IMR-90 (cell line): ENCODE results near the gene KIFAP3. TPM values are rescaled to one million over a fixed set of nuclear protein-coding genes. Genes with fewer than 3 reads are reported as not detected.

Source experiments
- ATAC-seq: fragments of 200-7000 bp; cut with Tn5 transposase; 2 replicates; pipeline ENCODE4 v1.9.1; 2020; ENCODE audit warnings: low read depth, mild to moderate bottlenecking, moderate library complexity
- BruUV-seq: library from RNA; stranded (reverse); fragments of 400-500 nt; replicated peaks from 2 replicates; lab custom pipeline; 2021; lab: Mats Ljungman, UMichigan
- CTCF ChIA-PET: fragments of 300-600 bp; formaldehyde crosslinking; extraction: SDS; loops from one replicate; lab custom pipeline; 2021; ENCODE audit warnings: antibody characterized with exemption; lab: Yijun Ruan, JAX
- POLR2A ChIA-PET: fragments of 300-600 bp; sonication (Branson Sonifier 250); formaldehyde crosslinking; loops from one replicate; lab custom pipeline; 2022; ENCODE audit warnings: antibody characterized with exemption; ENCODE audit not compliant: unreplicated experiment; lab: Charles Lee
- DNase-seq: peaks from one replicate; pipeline ENCODE4 v3.0.0; 2013
- H2AFZ ChIP-seq: replicated peaks from 2 replicates; pipeline ENCODE3; 2013; ENCODE audit warnings: low read length, mild to moderate bottlenecking; ENCODE audit not compliant: poor library complexity
- H2AK5ac ChIP-seq: 2 replicates; pipeline ENCODE4 v1.6.1; 2013; ENCODE audit warnings: low read depth, low read length, inconsistent platforms
- H2AK9ac ChIP-seq: replicated peaks from 2 replicates; pipeline ENCODE3; 2013; ENCODE audit warnings: mild to moderate bottlenecking, low read depth, low read length, moderate library complexity; ENCODE audit not compliant: poor library complexity
- H2BK120ac ChIP-seq: 2 replicates; pipeline ENCODE4 v1.6.1; 2013; ENCODE audit warnings: low read depth, low read length, inconsistent platforms
- H2BK15ac ChIP-seq: 3 replicates; pipeline ENCODE4 v1.6.1; 2013; ENCODE audit warnings: low read depth, low read length, inconsistent platforms
- H2BK20ac ChIP-seq: 2 replicates; pipeline ENCODE4 v1.6.1; 2013; ENCODE audit warnings: low read depth, mild to moderate bottlenecking, inconsistent platforms, low read length, moderate library complexity
- H2BK5ac ChIP-seq: 2 replicates; pipeline ENCODE4 v1.6.1; 2013; ENCODE audit warnings: mild to moderate bottlenecking, low read depth, low read length, inconsistent platforms; ENCODE audit not compliant: poor library complexity, severe bottlenecking
- H3K14ac ChIP-seq: replicated peaks from 2 replicates; pipeline ENCODE4 v1.6.1; 2013; ENCODE audit warnings: low read depth, low read length, inconsistent platforms
- H3K18ac ChIP-seq: 2 replicates; pipeline ENCODE4 v1.6.1; 2013; ENCODE audit warnings: low read depth, low read length, control low read depth
- H3K23ac ChIP-seq: 2 replicates; pipeline ENCODE4 v1.6.1; 2013; ENCODE audit warnings: low read depth, low read length, inconsistent platforms
- H3K27ac ChIP-seq: 2 replicates; pipeline ENCODE4 v1.5.1; 2013; ENCODE audit warnings: mild to moderate bottlenecking, control low read depth, low read length; ENCODE audit not compliant: insufficient read depth
- H3K27me3 ChIP-seq: 2 replicates; pipeline ENCODE4 v1.6.1; 2013; ENCODE audit warnings: low read length; ENCODE audit not compliant: control insufficient read depth, insufficient read depth
- H3K36me3 ChIP-seq: 2 replicates; pipeline ENCODE4 v1.6.1; 2013; ENCODE audit warnings: low read length, mixed read lengths; ENCODE audit not compliant: control insufficient read depth, insufficient read depth
- H3K4ac ChIP-seq: 2 replicates; pipeline ENCODE4 v1.6.1; 2013; ENCODE audit warnings: low read depth, low read length, inconsistent platforms
- H3K4me1 ChIP-seq: 2 replicates; pipeline ENCODE4 v1.6.1; 2013; ENCODE audit warnings: low read length, mixed read lengths; ENCODE audit not compliant: control insufficient read depth, insufficient read depth
- H3K4me2 ChIP-seq: 2 replicates; pipeline ENCODE4 v1.6.1; 2013; ENCODE audit warnings: low read depth, mild to moderate bottlenecking, control low read depth, low read length, moderate library complexity
- H3K4me3 ChIP-seq: 2 replicates; pipeline ENCODE4 v1.5.1; 2013; ENCODE audit warnings: low read depth, mild to moderate bottlenecking, control low read depth, low read length, moderate library complexity; ENCODE audit not compliant: insufficient read depth
- H3K56ac ChIP-seq: 2 replicates; pipeline ENCODE4 v1.6.1; 2013; ENCODE audit warnings: low read length, inconsistent platforms; ENCODE audit not compliant: insufficient read depth; ENCODE audit errors: extremely low read depth
- H3K79me1 ChIP-seq, 2 experiments: 2 replicates each; pipeline ENCODE4 v1.6.1; 2013; ENCODE audit warnings: low read length in 2 of 2, inconsistent platforms in 1 of 2, low read depth in 1 of 2
- H3K9ac ChIP-seq: 2 replicates; pipeline ENCODE4 v1.6.1; 2013; ENCODE audit warnings: low read depth, low read length, control low read depth
- H3K9me1 ChIP-seq: 2 replicates; pipeline ENCODE4 v1.6.1; 2013; ENCODE audit warnings: low read length, inconsistent platforms; ENCODE audit not compliant: insufficient read depth
- H3K9me3 ChIP-seq: 2 replicates; pipeline ENCODE4 v1.6.1; 2013; ENCODE audit warnings: low read length; ENCODE audit not compliant: control insufficient read depth, insufficient read depth
- H4K20me1 ChIP-seq: 2 replicates; pipeline ENCODE4 v1.6.1; 2013; ENCODE audit warnings: low read length, inconsistent platforms; ENCODE audit not compliant: insufficient read depth
- H4K5ac ChIP-seq: 2 replicates; pipeline ENCODE4 v1.6.1; 2013; ENCODE audit warnings: mild to moderate bottlenecking, low read depth, low read length, control low read depth
- H4K8ac ChIP-seq, 2 experiments: 2 replicates each; pipeline ENCODE4 v1.6.1; 2013; ENCODE audit warnings: low read depth in 2 of 2, low read length in 2 of 2, control low read depth in 1 of 2, inconsistent platforms in 1 of 2
- H4K91ac ChIP-seq: 2 replicates; pipeline ENCODE4 v1.6.1; 2013; ENCODE audit warnings: low read depth, low read length, inconsistent platforms; ENCODE audit not compliant: insufficient read depth
- BHLHE40 ChIP-seq: fragments of 150-350 bp; IDR thresholded peaks from 2 replicates; pipeline ENCODE4 v1.6.1; 2016; ENCODE audit warnings: mild to moderate bottlenecking, low read depth, low read length
- MAZ ChIP-seq: IDR thresholded peaks from 2 replicates; pipeline ENCODE4 v1.6.1; 2012; ENCODE audit warnings: low read depth, mild to moderate bottlenecking, low read length, improper control_type of control experiment, moderate library complexity, borderline replicate concordance
- SMC3 ChIP-seq: fragments of 150-350 bp; IDR thresholded peaks from 2 replicates; pipeline ENCODE4 v1.6.1; 2016; ENCODE audit warnings: low read depth, mild to moderate bottlenecking, antibody characterized with exemption, low read length, moderate library complexity
- dilution Hi-C: fragments of 300-500 bp; cut with HindIII; formaldehyde crosslinking; loops from one replicate; pipeline ENCODE4 v1.14.3; 2018; ENCODE audit warnings: low sequenced_read_pairs; ENCODE audit not compliant: unreplicated experiment
- in situ Hi-C: fragments of 300-500 bp; cut with MboI; formaldehyde crosslinking; loops from 3 replicates; pipeline ENCODE4 v1.14.3; 2019; ENCODE audit warnings: low sequenced_read_pairs, inconsistent platforms, mixed read lengths
- intact Hi-C: fragments of 100-400 bp; cut with micrococcal nuclease; formaldehyde crosslinking; loops from 2 replicates; pipeline ENCODE4 v1.10.0; 2022
- polyA plus RNA-seq, 3 experiments: library from polyadenylated mRNA; depleted of rRNA; stranded (reverse); fragments of >200 nt; gene quantifications; 2 replicates each; pipeline ENCODE4 v1.2.3, GENCODE V29; 2012; ENCODE audit warnings: low replicate concordance in 1 of 3
- total RNA-seq: library from RNA; depleted of rRNA; stranded (reverse); fragments of >200 nt; gene quantifications from 2 replicates; pipeline ENCODE4 v1.2.3, GENCODE V29; 2012

Gene KIFAP3
- total and polyA plus RNA-seq, 2 of the 4 experiments (the other 2 are of a cell fraction): 10.5 to 10.9 TPM

DNA sequence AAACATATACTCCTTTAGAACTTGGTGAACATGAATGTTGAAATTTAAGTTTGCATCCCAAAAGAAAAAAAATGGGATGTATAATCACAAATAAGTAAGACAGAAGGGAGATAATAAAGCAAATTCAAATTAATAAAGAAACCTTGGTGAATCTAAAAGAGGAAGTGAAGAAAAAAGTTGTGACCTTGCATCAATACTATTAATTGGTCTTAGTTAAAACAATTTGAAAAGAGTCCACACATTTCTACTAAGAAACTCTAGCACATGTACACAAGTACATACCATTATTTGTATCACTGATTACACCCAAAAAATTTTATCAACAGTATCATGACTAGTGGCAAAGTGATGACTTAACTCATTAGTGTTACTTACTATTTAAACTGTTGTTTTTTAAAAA, 100.4 kb downstream of the KIFAP3 start:
- CTCF ChIA-PET: no interaction called here
- ATAC-seq (no peak), DNase-seq (no peak)
- Histone ChIP-seq H3K14ac (no peak overlapping the region), H2BK5ac (no peak overlapping the region), H2BK15ac (no peak overlapping the region), H3K9ac (no peak overlapping the region), H3K79me1 (no peaks in the 10 kb centered on the region), H4K8ac (no peak overlapping the region), H3K27ac (no peak overlapping the region), H3K56ac (no peak overlapping the region), H3K4ac (no peak overlapping the region), H4K20me1 (no peaks in the 10 kb centered on the region), H2AK9ac (no peak overlapping the region), H3K4me3 (no peak overlapping the region), H3K36me3 (no peaks in the 10 kb centered on the region), H3K23ac (no peak overlapping the region), H2BK20ac (no peak overlapping the region), H2AFZ (no peak overlapping the region), H4K5ac (no peak overlapping the region), H2AK5ac (no peak overlapping the region), H3K9me1 (no peaks in the 10 kb centered on the region), H4K91ac (no peak overlapping the region), H3K18ac (no peak overlapping the region), H3K9me3 (no peaks in the 10 kb centered on the region), H2BK120ac (no peak overlapping the region), H3K4me1 (no peaks in the 10 kb centered on the region), H3K4me2 (no peak overlapping the region), H3K27me3 (no peaks in the 10 kb centered on the region)
- BruUV-seq: no TSS peak
- intact Hi-C loops: no loop called here
- POLR2A ChIA-PET: no interaction called here
- no peak for TF ChIP-seq BHLHE40
- no peak for TF ChIP-seq MAZ
- TF ChIP-seq SMC3: no peak
- in situ Hi-C loops: no loop called here
- dilution Hi-C loops: no loop called here
